K562 (cell line): Measurements from ENCODE around the gene SYTL2. TPM values are rescaled to one million over a fixed set of nuclear protein-coding genes. Genes with fewer than 3 reads are reported as not detected.

Experiments used
- ATAC-seq: fragments of 200-7000 bp; cut with Tn5 transposase; 3 replicates; pipeline ENCODE4 v1.9.1; 2020; ENCODE audit warnings: moderate library complexity
- BruUV-seq: library from RNA; stranded (reverse); fragments of 400-500 nt; replicated peaks from 2 replicates; lab custom pipeline; 2021; lab: Mats Ljungman, UMichigan
- CTCF ChIA-PET: fragments of 300-600 bp; formaldehyde crosslinking; extraction: SDS; loops from one replicate; lab custom pipeline; 2021; ENCODE audit warnings: low intra/inter-chr PET ratio; lab: Yijun Ruan, JAX
- POLR2A ChIA-PET: fragments of 300-600, 350-650 bp; sonication (Branson Sonifier 250); formaldehyde crosslinking; extraction: SDS; loops from one replicate; lab custom pipeline; 2021; ENCODE audit warnings: antibody characterized with exemption, inconsistent platforms; lab: Yijun Ruan, JAX
- DNase-seq, 4 experiments: peaks; one replicate each; pipeline versions ENCODE4 v3.0.0 to v3.0.0-alpha.2; 2011 to 2018; ENCODE audit warnings: low spot score in 3 of 4, mixed read lengths in 3 of 4; ENCODE audit errors: extremely low read depth in 1 of 4
- FAIRE-seq: peaks from 2 replicates; lab custom pipeline; 2011; peaks lifted over from hg19 to GRCh38; lab: Jason Lieb, UNC
- H2AFZ ChIP-seq: 2 replicates; pipeline ENCODE4 v1.6.0; 2011; ENCODE audit warnings: low read depth, low read length, control low read depth, inconsistent platforms
- H3K27ac ChIP-seq: fragments of 200-600 bp; 3 replicates; pipeline ENCODE4 v1.8.0; 2011; ENCODE audit warnings: low read depth, mild to moderate bottlenecking, control low read depth, inconsistent platforms, low read length, moderate library complexity, mixed read lengths; ENCODE audit errors: extremely low read depth
- H3K27me3 ChIP-seq, 2 experiments: fragments of 300-600 bp in 1 of 2; 2 replicates in 1 of 2; 3 replicates in 1 of 2; pipeline versions ENCODE4 v1.6.0 to v1.8.0; 2011; ENCODE audit warnings: inconsistent platforms in 2 of 2, low read length in 2 of 2, mild to moderate bottlenecking in 1 of 2, mixed read lengths in 1 of 2, moderate library complexity in 1 of 2; ENCODE audit not compliant: control insufficient read depth in 2 of 2, insufficient read depth in 2 of 2
- H3K36me3 ChIP-seq: fragments of 300-600 bp; 3 replicates; pipeline ENCODE4 v1.8.0; 2011; ENCODE audit warnings: mild to moderate bottlenecking, low read length, inconsistent platforms; ENCODE audit not compliant: control insufficient read depth, insufficient read depth
- H3K4me1 ChIP-seq, 2 experiments: fragments of 200-600 bp in 1 of 2; replicated peaks in 1 of 2; 2 replicates in 1 of 2; 3 replicates in 1 of 2; pipeline versions ENCODE4 v1.5.1 to v1.8.0; 2011; ENCODE audit warnings: inconsistent platforms in 2 of 2, low read length in 2 of 2, mild to moderate bottlenecking in 1 of 2, mixed read lengths in 1 of 2, moderate library complexity in 1 of 2; ENCODE audit not compliant: control insufficient read depth in 2 of 2, insufficient read depth in 2 of 2
- H3K4me2 ChIP-seq: 2 replicates; pipeline ENCODE4 v1.6.1; 2011; ENCODE audit warnings: low read length, control low read depth, inconsistent platforms, mixed read lengths; ENCODE audit not compliant: insufficient read depth
- H3K4me3 ChIP-seq: fragments of 200-600 bp; sonication (generic), shearing (Covaris generic); 2 replicates; pipeline ENCODE4 v1.5.1; 2016; ENCODE audit warnings: control low read depth, inconsistent platforms
- H3K79me2 ChIP-seq: fragments of 200-600 bp; 3 replicates; pipeline ENCODE4 v1.8.0; 2011; ENCODE audit warnings: low read length, inconsistent platforms; ENCODE audit not compliant: control insufficient read depth, insufficient read depth
- H3K9ac ChIP-seq, 2 experiments: 2 replicates each; pipeline versions ENCODE4 v1.6.0 to v1.6.1; 2011; ENCODE audit warnings: low read depth in 2 of 2, low read length in 2 of 2, control low read depth in 1 of 2, inconsistent platforms in 1 of 2, mild to moderate bottlenecking in 1 of 2, mixed read lengths in 1 of 2; ENCODE audit not compliant: insufficient read depth in 1 of 2
- H3K9me1 ChIP-seq: one replicate; pipeline ENCODE4 v1.6.0; 2011; ENCODE audit warnings: inconsistent platforms, mild to moderate bottlenecking, low read length, moderate library complexity; ENCODE audit not compliant: control insufficient read depth, insufficient read depth
- H3K9me3 ChIP-seq: replicated peaks from 2 replicates; pipeline ENCODE4 v1.5.1; 2011; ENCODE audit warnings: low read depth, low read length, inconsistent platforms; ENCODE audit not compliant: control insufficient read depth, insufficient read depth
- H4K20me1 ChIP-seq: replicated peaks from 2 replicates; pipeline ENCODE4 v1.6.1; 2011; ENCODE audit warnings: low read length, inconsistent platforms, mixed read lengths; ENCODE audit not compliant: control insufficient read depth, insufficient read depth
- CBFB ChIP-seq: sonication (generic); formaldehyde crosslinking; IDR thresholded peaks from 2 replicates; pipeline ENCODE4 v1.4.0; 2020; ENCODE audit warnings: mild to moderate bottlenecking, missing genetic modification reagents
- DDX20 ChIP-seq: fragments of 450-650 bp; IDR thresholded peaks from 2 replicates; pipeline ENCODE4 v1.6.1; 2016; ENCODE audit warnings: missing genetic modification characterization, low read depth, mild to moderate bottlenecking, missing compliant biosample characterization, moderate library complexity
- ELK3 ChIP-seq: fragments of 450-650 bp; formaldehyde crosslinking; IDR thresholded peaks from 2 replicates; pipeline ENCODE4 v1.4.0; 2020; ENCODE audit warnings: mild to moderate bottlenecking
- HCFC1 ChIP-seq: IDR thresholded peaks from 2 replicates; pipeline ENCODE4 v1.6.1; 2012; ENCODE audit warnings: low read depth, low read length, improper control_type of control experiment
- IRF9 ChIP-seq: fragments of 450-650 bp; IDR thresholded peaks from 2 replicates; pipeline ENCODE4 v1.6.1; 2016; ENCODE audit warnings: missing biosample characterization, missing genetic modification characterization
- KHSRP ChIP-seq: fragments of 450-650 bp; IDR thresholded peaks from 2 replicates; pipeline ENCODE4 v1.6.1; 2017
- MAFF ChIP-seq: IDR thresholded peaks from 2 replicates; pipeline ENCODE4 v1.6.1; 2012; ENCODE audit warnings: low read length, improper control_type of control experiment
- MIER1 ChIP-seq: fragments of 450-650 bp; IDR thresholded peaks from 2 replicates; pipeline ENCODE4 v1.6.1; 2016; ENCODE audit warnings: antibody characterized with exemption, mild to moderate bottlenecking, low read depth
- RBM39 ChIP-seq: fragments of 200-400 bp; formaldehyde crosslinking; optimal IDR thresholded peaks from 2 replicates; pipeline ENCODE3; 2018; ENCODE audit warnings: low read depth, low read length
- SREBF1 ChIP-seq: fragments of 150-350 bp; IDR thresholded peaks from 2 replicates; pipeline ENCODE4 v1.6.1; 2014; ENCODE audit warnings: antibody characterized with exemption, low read depth, low read length, borderline replicate concordance
- ZBTB8A ChIP-seq: fragments of 450-650 bp; IDR thresholded peaks from 2 replicates; pipeline ENCODE4 v1.6.1; 2018; ENCODE audit warnings: mild to moderate bottlenecking, moderate library complexity; ENCODE audit not compliant: partially characterized antibody
- ZFP30 ChIP-seq: fragments of 250-450 bp; sonication (Bioruptor Pico); IDR thresholded peaks from 2 replicates; pipeline ENCODE4 v1.8.0; 2022; ENCODE audit warnings: moderate library complexity, mild to moderate bottlenecking, inconsistent platforms, borderline replicate concordance
- ZNF280A ChIP-seq: fragments of 450-650 bp; IDR thresholded peaks from 2 replicates; pipeline ENCODE4 v1.6.1; 2018; ENCODE audit warnings: mild to moderate bottlenecking, low read depth; ENCODE audit not compliant: partially characterized antibody
- ZNF282 ChIP-seq: sonication (generic); formaldehyde crosslinking; IDR thresholded peaks from 2 replicates; pipeline ENCODE4 v1.8.1; 2023; ENCODE audit warnings: missing genetic modification reagents
- WGBS: fragments of 100-300 bp; shearing (Covaris generic); methylation state at CpG from one replicate; pipeline ENCODE4 v1.1.6; 2016; ENCODE audit warnings: low coverage, mixed read lengths; ENCODE audit not compliant: insufficient coverage; ENCODE audit errors: missing lambda C conversion rate; 5-methylcytosine and 5-hydroxymethylcytosine counted together
- in situ Hi-C: fragments of 300-500 bp; cut with MboI; formaldehyde crosslinking; loops from 4 replicates; pipeline ENCODE4 v1.15.0; 2018; ENCODE audit warnings: inconsistent platforms, mixed read lengths
- intact Hi-C: fragments of 100-400 bp; cut with micrococcal nuclease; formaldehyde crosslinking; loops from 2 replicates; pipeline ENCODE4 v1.14.2; 2022
- polyA plus RNA-seq, 8 experiments: library from polyadenylated mRNA; depleted of rRNA in 4 of 8; stranded (reverse) in 5 of 8; unstranded in 3 of 8; fragments of >200 nt; fragmentation: Nextera tagmentation in 2 of 8; fragmentation: Illumina TruSeq in 1 of 8; extraction: Ambion mirVana in 2 of 8; extraction: Trizol in 1 of 8; gene quantifications; 2 replicates each; pipeline versions ENCODE4 v1.2.1 to v1.2.3, GENCODE V29; 2011 to 2014; ENCODE audit warnings: inconsistent platforms in 1 of 8, missing spikeins in 1 of 8
- total RNA-seq, 7 experiments: library from RNA; depleted of rRNA in 6 of 7; stranded (reverse); fragments of >200 nt in 6 of 7; fragmentation: Illumina TruSeq in 2 of 7; extraction: Trizol in 2 of 7; gene quantifications; 2 replicates each; pipeline versions ENCODE4 v1.2.1 to v1.2.3, GENCODE V29; 2011 to 2021; ENCODE audit warnings: low replicate concordance in 1 of 7
- TF ChIP-seq, protein P1 (sequence below): sonication (generic); formaldehyde crosslinking; IDR thresholded peaks from 2 replicates; pipeline ENCODE4 v1.8.0; 2022; ENCODE audit warnings: missing genetic modification reagents, mild to moderate bottlenecking, borderline replicate concordance

The SYTL2 gene
- total and polyA plus RNA-seq, 9 of the 15 experiments (the other 6 are each of a cell fraction or from before 2014, with no cell fraction given): 0.05 to 0.57 (median 0.35) TPM

DNA sequence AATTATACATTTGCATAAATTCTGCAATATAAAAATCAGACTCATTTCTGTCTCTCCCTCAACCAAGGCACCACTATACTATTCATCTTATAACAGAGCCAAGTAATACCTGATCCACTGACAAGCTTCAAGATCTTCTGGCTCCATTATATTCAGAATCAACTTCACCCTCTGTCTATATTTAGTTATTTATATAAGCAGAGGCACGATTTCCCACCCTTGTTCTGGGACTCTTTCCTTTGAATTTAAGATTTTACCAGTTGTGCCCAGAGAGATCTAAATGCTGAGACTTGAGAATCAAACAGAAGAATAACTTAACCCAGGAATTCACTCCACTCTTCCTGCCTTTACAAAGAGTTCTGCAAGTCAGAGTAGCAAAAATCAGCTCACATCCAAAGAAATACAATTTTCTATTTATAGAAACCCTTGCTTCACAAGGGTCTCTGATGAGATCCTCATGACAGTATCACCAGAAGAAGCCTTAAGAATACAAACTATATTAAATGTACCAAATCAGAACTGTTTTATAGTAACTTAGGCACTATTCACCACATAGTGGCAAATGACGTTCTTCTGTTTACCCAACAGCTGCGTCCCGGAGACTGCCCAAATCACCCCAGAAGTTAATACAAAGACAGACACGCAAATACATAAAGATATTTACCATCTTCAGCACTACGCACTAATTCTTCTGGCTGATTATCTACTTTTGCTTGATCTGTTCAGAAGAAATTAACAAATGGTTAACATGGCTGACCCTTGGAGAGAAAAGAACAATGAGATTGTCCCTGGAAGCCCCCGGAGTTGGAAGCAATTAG is 92.6 kb downstream of the SYTL2 start:
- no peak for DNase-seq
- TF ChIP-seq, protein P1, sequence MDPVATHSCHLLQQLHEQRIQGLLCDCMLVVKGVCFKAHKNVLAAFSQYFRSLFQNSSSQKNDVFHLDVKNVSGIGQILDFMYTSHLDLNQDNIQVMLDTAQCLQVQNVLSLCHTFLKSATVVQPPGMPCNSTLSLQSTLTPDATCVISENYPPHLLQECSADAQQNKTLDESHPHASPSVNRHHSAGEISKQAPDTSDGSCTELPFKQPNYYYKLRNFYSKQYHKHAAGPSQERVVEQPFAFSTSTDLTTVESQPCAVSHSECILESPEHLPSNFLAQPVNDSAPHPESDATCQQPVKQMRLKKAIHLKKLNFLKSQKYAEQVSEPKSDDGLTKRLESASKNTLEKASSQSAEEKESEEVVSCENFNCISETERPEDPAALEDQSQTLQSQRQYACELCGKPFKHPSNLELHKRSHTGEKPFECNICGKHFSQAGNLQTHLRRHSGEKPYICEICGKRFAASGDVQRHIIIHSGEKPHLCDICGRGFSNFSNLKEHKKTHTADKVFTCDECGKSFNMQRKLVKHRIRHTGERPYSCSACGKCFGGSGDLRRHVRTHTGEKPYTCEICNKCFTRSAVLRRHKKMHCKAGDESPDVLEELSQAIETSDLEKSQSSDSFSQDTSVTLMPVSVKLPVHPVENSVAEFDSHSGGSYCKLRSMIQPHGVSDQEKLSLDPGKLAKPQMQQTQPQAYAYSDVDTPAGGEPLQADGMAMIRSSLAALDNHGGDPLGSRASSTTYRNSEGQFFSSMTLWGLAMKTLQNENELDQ: no peak
- TF ChIP-seq ZNF282 (CRISPR knock-in tag) (no peak), DDX20 (no peak), MAFF (no peak), IRF9 (no peak), SREBF1 (no peak), ZFP30 (no peak), ZBTB8A (no peak), HCFC1 (no peak), RBM39 (no peak), ELK3 (CRISPR knock-in tag) (no peak), KHSRP (no peak), MIER1 (no peak), CBFB (CRISPR knock-in tag) (no peak), ZNF280A (no peak)

More for the DNA sequence above, 92.6 kb downstream of the SYTL2 start:
- FAIRE-seq: no peak
- 1% methylated on average over 7 of the region's 7 CpGs for WGBS
- no peak for ATAC-seq
- ChIA-PET POLR2A (no interaction called here), CTCF (no interaction called here)
- peaks cover 3 to 5% of the 10 kb centered on the region in 2 experiments; a peak in 4 of 5 replicates for H3K27me3 ChIP-seq
- no peaks in the 10 kb centered on the region for H4K20me1 ChIP-seq
- H3K36me3 ChIP-seq: no peaks in the 10 kb centered on the region
- no peak overlapping the region for H3K4me3 ChIP-seq
- no peaks in the 10 kb centered on the region for H3K4me1 ChIP-seq
- no peaks in the 10 kb centered on the region for H3K79me2 ChIP-seq
- no peaks in the 10 kb centered on the region for H3K9me1 ChIP-seq
- BruUV-seq: no TSS peak
- in situ Hi-C loops (no loop called here), intact Hi-C loops (no loop called here)
- H3K9ac ChIP-seq: no peak overlapping the region
- H3K4me2 ChIP-seq: no peak overlapping the region
- no peak overlapping the region for H3K27ac ChIP-seq
- no peak overlapping the region for H2AFZ ChIP-seq
- H3K9me3 ChIP-seq: no peaks in the 10 kb centered on the region
